HG03442 (cell line): ENCODE results near the gene RBM22.
"Not testable (repeated sequence)": the region's sequence is repeated elsewhere in the genome, so short reads cannot be mapped to it uniquely, and the experiment has no call there.

Experiments used
- ATAC-seq: cut with Tn5 transposase; IDR thresholded peaks from one replicate; pipeline ENCODE4 v1.9.1; 2021; ENCODE audit warnings: mild to moderate bottlenecking, moderate library complexity; ENCODE audit not compliant: unreplicated experiment

RBM22 gene

DNA sequence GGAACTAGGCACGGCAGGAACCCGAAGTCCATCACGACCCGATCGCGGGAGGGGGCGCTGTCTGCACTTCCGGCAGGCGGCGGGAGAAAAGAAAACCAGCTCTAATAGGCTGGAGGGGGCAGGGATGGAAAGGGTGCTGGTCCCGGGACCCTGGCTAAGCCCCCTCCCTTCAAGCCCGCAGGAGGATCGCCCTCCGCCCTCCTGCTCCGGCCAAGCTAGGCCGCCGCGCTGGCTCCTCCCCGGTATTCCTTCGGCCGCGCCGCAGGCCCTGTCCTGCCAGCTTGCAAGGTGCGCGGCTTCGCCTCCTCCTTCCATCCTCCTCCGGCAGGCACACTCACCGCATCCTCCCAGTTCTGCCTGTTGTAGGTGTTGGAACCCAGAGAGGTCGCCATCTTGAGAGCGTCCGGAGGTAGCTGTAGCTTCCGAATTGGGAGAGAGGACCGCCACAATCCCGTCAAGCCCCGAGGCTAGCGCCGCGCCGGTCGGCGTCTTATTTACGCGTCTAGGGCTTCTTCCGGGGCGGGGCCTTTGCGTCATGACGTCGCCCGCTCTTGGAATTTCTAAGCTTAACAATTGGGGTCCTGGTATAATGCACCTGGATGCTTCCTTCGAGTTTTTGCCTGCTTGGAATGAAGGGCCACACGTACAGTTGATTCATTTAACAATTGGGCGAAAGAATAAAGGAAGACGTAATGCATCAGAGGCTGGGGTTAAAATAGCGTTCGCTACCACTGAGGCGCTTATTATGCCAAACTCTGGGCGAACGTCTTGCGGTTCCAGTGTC, at the start of gene RBM22:
Gene RBM22 (minus strand): TSS at position 469 of the 784 bp plus-strand sequence. CDS start 77 bp downstream, at position 392.
- peak; percentile 93 for ATAC-seq

DNA sequence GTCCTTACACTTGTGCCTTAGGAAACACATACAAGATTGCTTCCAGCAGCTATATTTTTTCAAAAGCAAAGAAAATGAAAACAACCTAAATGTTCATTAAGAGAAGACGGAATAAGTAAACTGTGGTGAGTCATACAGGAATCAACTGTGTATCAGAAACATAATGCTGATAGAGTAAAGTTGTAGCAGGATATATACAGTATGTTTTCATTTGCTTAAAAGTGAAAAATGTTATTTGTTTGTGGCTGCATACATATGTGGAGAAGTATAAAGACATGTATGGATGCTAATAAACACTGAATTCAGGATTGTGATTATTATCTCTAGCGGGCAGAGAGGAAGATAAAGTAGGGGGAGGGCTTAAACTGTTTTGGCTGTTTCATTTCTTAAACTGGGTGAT, 49.6 kb upstream of the RBM22 start:
- no peak for ATAC-seq

DNA sequence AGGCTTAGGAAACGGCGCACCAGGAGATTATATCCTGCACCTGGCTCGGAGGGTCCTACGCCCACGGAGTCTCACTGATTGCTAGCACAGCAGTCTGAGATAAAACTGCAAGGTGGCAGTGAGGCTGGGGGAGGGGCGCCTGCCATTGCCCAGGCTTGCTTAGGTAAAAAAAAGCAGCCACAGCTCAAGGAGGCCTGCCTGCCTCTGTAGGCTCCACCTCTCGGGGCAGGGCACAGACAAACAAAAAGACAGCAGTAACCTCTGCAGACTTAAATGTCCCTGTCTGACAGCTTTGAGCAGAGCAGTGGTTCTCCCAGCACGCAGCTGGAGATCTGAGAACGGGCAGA, 42.3 kb upstream of the RBM22 start:
- not testable (repeated sequence) for ATAC-seq

DNA sequence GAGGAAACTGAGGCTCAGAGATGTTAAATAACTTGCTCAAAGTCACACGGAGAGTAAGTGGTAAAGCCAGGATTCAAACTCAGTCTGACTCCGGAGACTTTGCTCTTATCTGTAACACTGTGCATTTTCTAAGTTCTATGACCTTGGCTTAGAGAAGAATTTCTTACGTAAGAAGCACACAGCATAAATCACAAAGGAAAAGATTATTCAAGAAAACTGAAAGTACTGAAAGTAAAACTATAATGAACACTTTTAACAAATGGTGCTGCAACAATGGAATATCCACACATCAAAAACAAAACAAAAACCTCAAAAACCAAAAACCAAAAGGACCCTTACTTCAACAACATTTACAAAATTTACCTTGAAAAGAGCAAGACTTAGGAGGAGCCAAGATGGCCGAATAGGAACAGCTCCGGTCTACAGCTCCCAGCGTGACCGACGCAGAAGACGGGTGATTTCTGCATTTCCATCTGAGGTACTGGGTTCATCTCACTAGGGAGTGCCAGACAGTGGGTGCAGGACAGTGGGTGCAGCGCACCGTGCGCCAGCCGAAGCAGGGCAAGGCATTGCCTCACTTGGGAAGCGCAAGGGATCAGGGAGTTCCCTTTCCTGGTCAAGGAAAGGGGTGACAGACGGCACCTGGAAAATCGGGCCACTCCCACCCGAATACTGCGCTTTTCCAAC, 41.7 kb upstream of the RBM22 start:
- ATAC-seq, result not testable (repeated sequence)

DNA sequence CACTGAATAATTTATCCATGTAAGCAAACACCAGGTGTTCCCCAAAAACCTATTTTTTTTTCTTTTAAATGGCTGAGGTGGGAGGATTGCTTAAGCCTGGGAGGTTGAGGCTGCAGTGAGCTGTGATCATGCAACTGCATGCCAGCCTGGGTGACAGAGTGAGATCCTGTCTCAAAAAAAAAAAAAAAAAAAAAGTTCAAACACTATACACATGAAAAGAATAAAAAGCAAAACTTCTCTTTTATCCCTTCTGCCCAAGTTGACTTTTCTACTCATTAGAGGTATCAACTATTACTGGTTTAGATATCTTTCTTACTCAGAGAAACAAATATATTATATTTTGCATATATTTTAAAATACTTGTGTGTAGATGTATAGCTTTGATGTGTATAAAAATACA, 40.1 kb upstream of the RBM22 start:
- ATAC-seq, result no peak

DNA sequence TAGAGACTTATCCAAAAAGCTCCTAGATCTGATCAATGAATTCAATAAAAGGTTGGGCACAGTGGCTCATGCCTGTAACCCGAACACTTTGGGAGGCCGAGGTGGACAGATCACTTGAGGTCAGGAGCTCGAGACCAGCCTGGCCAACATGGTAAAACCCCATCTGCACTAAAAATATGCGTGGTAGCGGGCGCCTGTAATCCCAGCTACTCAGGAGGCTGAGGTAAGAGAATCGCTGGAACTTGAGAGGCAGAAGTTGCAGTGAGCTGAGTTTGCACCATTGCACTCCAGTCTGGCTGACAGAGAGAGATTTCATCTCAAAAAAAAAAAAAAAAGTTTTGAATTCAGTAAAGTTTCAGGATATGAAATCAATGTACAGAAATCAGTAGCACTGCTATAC, 38.0 kb upstream of the RBM22 start:
- ATAC-seq, result no peak

DNA sequence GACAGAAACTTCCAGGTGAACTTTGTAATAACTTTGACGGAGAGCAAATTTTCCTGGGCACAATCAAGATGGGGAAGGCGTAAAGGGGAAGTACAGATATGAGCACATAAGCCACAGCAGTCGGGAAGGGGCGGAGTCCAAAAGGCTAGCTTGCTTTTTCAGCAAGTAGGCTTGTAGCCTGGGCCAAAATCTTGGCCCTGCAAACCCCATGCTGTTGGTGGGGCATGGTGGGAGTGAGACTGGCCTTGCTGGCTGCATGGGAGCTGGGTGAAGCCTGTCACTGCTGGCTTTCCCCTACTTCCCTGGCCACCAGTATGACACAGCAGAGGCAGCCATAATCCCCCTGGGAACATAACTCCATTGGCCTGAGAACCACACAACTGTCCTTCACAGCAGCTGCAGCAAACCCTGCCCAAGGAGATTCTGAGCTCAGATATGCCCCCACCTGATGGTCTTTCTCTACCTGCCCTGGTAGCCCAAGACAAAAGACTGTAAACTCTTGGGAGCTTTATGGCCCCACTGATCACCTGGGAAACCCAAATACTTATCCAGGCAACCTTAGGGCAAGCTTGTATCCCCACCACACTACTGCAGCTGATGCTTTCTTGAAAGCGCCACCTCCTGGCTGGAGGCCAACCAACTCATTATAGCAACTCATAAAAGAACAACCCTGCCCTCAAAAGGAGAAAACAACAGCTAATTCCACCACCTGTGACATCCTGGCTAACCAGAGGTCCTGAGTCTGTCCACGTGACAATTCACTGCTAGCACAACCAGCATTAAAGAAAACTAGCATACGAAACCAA, 33.9 kb upstream of the RBM22 start:
- ATAC-seq, result peak; percentile 79

DNA sequence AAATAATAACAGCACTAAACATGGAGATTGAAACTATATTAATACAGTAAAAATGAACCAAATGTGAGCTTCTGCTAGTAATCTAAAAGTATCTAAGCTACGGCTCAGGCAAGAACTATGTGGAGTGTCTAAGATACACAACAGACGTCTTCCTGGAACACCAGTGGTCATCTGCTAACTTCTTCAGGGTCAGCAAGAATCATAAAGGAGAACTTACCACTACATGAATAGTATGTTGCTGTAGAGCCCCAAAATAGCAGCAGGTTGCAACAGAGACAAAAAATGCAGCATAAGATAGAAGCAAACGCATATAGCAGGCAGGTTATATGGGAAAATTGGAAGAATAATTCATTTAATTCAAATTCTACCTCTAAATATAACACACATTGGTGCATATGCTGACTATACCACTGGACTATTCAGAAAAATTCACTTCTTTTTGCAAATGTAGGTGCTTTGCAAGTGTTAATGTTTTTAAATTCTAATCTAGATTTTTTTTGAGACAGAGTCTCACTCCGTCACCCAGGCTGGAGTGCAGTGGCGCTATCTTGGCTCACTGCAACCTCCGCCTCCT, 30.9 kb upstream of the RBM22 start:
- ATAC-seq, result no peak

DNA sequence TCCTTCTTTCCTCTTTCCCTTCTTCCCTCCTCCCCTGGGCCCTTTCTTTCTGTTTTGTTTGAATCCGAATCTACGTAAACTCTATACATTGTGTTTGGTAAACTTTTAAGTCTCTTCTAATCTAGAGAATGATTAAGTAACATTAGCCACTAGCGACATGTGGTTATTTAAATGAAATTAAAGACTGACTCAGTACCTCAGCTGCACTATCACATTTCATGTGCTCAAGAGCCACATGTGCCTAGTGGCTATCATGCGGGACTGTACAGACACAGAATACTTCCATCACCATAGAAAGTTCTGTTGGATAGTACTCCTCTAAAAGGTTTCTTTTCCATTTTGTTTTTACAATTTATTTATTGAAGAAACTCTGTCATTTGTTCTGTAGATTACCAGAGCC, 29.0 kb upstream of the RBM22 start:
- no peak for ATAC-seq

DNA sequence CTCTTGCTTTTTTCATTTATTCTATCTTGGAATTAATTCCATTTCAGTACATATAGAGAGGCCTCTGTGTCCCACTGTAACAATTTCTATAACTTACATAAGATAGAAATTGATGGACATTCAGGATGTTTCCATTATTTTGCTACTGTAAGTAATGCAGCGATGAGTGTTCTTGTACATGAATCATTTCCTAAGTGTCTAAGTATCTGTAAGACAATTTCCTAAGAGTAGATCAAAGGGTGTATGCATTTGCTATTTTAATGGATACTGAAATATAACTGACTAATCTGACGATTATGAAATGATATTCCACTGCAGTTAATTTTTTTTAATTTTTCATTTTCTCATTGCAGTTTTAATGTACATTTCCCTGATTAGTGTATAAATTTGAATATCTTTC, 23.0 kb upstream of the RBM22 start:
- ATAC-seq, result no peak

DNA sequence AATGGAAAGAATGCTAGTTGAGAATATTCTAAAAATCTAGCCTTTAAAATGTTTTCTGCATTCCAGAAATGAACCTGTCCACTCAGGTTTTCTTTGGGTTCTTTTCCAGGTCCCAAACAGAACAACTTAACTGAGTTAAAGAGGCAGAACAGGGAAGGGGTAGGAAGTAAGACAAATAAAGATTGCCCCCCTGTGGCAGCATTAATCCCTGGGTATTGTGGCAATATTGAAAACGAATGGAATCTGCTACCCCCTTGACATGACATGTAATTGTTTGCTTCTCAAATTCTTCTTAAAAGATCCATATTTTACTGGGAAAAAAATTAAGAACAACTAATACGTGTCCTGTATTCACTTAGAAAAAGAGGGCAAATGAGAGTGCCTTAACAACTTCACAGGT, 9.3 kb upstream of the RBM22 start:
- no peak for ATAC-seq

DNA sequence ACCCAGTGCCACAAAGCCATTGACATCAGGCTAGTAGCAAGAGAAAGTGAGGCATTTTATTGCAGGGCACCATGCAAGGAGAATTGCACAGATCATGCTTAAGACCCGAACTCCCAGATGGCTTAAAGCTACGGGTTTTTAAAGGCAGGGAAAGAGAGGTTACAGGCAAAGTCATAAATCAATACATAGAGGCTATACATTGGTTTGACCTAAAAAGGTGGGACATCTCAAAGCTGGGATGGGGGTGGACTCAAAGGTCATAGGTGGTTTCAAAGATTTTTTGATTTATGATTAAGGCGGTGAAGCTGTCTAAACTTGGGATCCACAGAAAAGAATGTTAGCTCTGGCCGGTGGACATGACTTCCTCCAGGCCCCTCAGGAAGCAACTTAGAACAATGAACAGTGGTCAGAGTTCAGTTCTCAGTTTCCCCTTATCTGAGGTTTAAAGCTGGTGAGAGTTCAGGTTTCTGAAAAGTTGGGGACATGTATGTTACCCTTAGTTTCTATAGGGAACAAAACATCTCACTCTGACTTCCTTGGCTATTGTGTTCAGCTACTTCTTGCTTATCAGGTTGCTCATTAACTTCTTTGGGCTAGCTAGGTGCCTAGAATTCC, 6.0 kb upstream of the RBM22 start:
- ATAC-seq, result no peak

DNA sequence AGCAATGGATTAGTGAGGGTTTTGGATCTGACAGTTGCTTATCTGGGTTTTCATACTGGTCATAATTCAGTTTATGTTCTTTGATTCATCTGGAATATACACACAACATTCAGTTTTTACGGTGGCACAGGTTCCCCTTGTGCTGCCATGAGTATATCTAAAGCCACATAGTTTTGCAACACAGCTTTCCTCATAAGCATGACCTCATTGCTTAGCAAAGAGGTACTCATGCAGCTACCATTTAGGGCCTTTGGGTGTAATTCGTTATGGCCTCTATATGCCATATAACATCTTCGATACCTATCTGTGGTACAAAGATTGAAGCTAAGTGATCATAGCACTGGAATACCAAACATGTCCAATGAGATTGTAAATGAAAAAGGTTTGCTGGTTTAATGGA, 2.9 kb upstream of the RBM22 start:
- no peak for ATAC-seq

DNA sequence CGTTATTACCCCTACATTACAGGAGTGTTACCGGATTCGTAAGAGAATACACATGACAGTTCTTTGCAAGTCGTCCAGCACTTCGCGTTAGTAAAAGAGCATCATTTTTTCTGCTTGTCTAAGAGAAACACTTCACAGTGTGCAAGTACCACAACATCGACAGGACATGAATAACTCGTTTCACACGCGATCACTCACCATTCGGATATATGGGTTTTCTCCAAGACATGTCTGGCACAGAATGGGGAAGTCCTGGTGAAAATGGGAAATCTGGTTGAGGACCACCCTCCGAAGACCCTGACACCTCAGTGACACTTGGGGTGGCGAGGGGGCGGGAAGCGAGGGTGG, 642 bp downstream of the RBM22 start:
- ATAC-seq, result peak; percentile 10

DNA sequence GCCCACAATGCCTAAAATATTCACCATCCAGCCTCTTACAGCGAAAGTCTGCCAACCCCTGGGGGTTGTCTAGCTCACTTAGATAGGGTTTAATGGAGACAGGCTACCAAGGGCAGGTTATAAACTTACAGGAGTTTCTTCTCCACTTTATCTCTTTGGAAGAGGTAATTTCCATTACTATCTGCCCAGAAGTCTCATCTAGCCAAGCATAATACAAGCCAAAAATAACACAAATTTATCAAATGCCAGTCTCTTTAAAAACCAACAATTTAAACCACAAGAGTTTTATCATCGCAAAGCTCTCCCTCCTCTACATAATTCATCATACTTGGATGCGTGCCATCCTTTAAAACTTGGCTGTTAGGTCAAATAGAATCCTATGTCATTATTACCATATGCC, 6.2 kb downstream of the RBM22 start:
- no peak for ATAC-seq

DNA sequence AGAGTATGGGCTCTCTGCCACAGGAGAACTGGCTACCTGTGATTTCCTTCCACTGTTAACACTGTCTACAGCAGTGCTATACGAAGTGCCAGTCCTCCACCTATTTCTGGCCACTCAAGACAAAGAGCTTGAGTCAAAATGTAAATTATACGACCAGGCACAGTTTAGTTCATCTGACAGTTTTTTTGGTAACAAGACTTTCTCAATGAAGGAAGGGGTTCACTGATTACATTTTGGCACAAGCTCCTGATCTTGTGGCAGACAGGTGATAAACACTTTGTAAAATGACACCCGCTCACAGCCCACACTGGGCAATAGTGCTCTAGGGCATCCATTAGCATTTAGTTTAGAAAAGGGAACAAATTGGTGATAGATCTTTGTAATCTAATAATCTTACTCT, 8.6 kb downstream of the RBM22 start:
- no peak for ATAC-seq

DNA sequence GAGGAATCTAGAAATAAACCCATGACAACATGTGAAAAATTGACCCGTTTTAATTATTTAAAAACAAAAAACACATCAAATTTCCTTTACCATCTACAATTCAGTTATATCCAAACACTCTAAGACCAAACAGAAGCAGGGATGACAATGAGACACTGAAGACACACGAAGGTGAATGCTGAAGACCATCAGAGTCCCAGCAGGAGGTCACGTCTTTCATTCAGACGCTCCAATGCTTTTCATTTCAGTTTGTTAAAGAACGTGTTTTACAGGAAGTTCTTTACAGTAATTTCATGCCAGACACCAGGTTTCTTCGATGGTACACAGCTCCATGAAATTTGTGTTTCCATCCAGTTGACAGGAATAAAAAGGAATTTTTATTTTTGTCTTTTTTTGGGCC, 10.1 kb downstream of the RBM22 start:
- no peak for ATAC-seq

DNA sequence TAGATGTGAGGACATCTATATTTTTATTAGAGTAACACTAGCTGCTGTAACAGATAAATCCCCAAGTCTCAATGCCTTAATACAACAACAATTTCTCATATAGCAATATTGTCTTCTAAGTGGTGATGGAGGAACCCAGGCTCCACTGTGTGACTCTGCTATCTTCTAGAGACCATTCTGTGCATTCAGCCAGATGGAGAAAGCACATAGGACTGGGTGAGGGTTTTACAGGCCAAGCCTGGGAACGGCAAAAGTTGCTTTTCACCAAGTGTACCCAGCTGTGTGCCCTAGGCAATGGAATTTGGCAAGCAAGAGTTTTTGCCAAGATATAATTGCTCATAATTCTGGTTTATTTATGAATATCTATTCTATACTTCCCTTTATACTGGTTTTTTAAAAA, 11.7 kb downstream of the RBM22 start:
- no peak for ATAC-seq

DNA sequence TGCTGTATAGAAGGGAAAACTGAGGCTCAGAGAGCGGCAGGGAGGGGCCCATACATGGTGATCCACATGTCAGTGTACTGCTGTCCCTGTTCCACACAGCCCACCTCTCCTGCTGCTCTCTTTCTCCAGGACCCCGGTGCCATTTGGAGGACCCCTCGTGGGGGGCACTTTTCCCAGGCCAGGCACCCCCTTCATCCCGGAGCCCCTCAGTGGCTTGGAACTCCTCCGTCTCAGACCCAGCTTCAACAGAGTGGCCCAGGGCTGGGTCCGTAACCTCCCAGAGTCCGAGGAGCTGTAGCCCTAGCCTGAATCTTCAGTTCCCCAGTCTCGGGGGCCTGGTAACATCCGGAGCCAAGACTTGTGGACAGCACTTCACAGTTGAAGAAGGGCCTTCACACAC, 24.3 kb downstream of the RBM22 start:
- no peak for ATAC-seq

DNA sequence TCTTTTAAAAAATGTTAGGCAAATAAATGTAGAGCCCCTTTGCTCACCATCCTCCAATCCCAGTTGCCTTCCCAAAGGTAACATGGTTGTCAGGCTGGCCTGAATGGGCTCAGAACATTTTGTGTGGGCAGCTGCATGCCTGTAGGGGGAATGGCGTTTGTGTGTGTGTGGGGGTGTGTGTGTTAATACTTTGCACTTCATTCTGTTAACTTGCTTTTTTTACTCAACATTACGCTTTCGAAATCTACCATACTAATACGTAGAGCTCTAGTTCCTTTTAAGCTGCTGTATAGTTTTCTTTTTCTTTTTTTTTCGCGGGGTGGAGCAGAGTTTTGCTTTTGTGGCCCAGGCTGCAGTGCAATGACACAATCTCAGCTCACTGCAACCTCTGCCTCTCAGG, 25.8 kb downstream of the RBM22 start:
- ATAC-seq, result no peak

DNA sequence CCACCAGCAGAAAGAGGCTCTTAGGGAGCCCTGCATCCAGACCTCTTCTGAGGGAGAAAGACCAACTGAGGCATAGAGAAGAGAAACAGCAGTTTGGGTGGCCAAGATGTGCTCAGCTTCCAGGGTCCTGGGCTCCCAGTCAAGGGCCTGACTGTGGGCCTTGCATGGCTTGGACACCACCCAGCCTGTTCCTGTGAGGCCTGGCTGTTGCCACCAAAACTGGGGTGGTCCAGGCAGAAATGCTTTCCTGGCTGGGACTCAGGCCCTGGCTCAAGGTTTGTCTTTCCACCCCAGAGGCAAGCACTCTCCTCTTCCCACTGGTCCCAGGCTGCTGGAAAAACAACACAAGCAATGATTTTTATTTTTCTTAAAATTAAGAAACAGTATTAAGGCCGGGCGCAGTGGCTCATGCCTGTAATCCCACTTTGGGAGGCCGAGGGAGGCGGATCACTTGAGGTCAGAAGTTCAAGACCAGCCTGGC, 26.5 kb downstream of the RBM22 start:
- ATAC-seq, result no peak
